ENCODE measurements around the gene TSHZ1. TPM values are rescaled to one million over a fixed set of nuclear protein-coding genes. Genes with fewer than 3 reads are reported as not detected.

TSHZ1 gene
- total RNA-seq, 2 donors from 2014 or later, result 8.3 to 11.2 TPM

GRCh38 chr18:75200605-75201280 is 9.9 kb upstream of the TSHZ1 start:
- Histone ChIP-seq H3K9me3 (no peaks in the 10 kb centered on the region), H3K4me3 (no peak overlapping the region), H3K27me3 (no peaks in the 10 kb centered on the region), H3K27ac (peak overlapping the region; percentile 61 to 88 (median 82)), H3K36me3 (replicated peaks in 1 of 2; ENCODE audit: insufficient read depth in 1 of 2, low read depth in 2 of 2) (no peaks in the 10 kb centered on the region), H3K4me1 (peaks cover 56% of the 10 kb centered on the region)
- TF ChIP-seq CTCF (IDR thresholded peaks at IDR 0.05) (no peak), POLR2A (IDR thresholded peaks at IDR 0.05) (no peak)
- DNase-seq, result no peak
- ATAC-seq, result no peak
- 71 to 82% methylated on average over 7 of the region's 7 CpGs for WGBS, 2 donors
- intact Hi-C loops (cut with DNase I), result no loop called here

- Histone ChIP-seq H3K9me3 (no peaks in the 10 kb centered on the region), H3K27ac (peak overlapping the region; percentile 61 to 88 (median 82)), H3K27me3 (no peaks in the 10 kb centered on the region), H3K36me3 (replicated peaks in 1 of 2; ENCODE audit: insufficient read depth in 1 of 2, low read depth in 2 of 2) (no peaks in the 10 kb centered on the region), H3K4me3 (no peak overlapping the region), H3K4me1 (peaks cover 65% of the 10 kb centered on the region)
- WGBS, 2 donors, result 45 to 56% methylated on average over 18 of the region's 18 CpGs
- TF ChIP-seq CTCF (IDR thresholded peaks at IDR 0.05) (peak in 3 of 7 experiments; percentile 22 to 30 (median 27)), POLR2A (IDR thresholded peaks at IDR 0.05) (peak in 2 of 3 donors; percentile 38 to 40)
- DNase-seq (peak; percentile 67 to 80 (median 77)), ATAC-seq (peak; percentile 82)
- intact Hi-C loops (cut with DNase I), result no loop called here
These were observed 9.0 kb upstream of the TSHZ1 start for GRCh38 chr18:75201282-75202270.

GRCh38 chr18:75202696-75203365 is 7.8 kb upstream of the TSHZ1 start:
- ATAC-seq (no peak), DNase-seq (no peak)
- 47 to 55% methylated on average over 6 of the region's 6 CpGs for WGBS, 2 donors
- Histone ChIP-seq H3K4me1 (peaks cover 77% of the 10 kb centered on the region), H3K4me3 (no peak overlapping the region), H3K36me3 (replicated peaks in 1 of 2; ENCODE audit: insufficient read depth in 1 of 2, low read depth in 2 of 2) (no peaks in the 10 kb centered on the region), H3K27me3 (no peaks in the 10 kb centered on the region), H3K9me3 (no peaks in the 10 kb centered on the region), H3K27ac (peak overlapping the region in 2 of 4 donors; percentile 85 to 88)
- intact Hi-C loops (cut with DNase I), result no loop called here
- no peak for TF ChIP-seq POLR2A (IDR thresholded peaks at IDR 0.05)
- no peak for TF ChIP-seq CTCF (IDR thresholded peaks at IDR 0.05)

GRCh38 chr18:75203416-75204268 is 7.0 kb upstream of the TSHZ1 start:
- DNase-seq (peak in 2 of 4 donors; percentile 35 to 41), ATAC-seq (no peak)
- peaks cover 77% of the 10 kb centered on the region for H3K4me1 ChIP-seq
- H3K9me3 ChIP-seq, result no peaks in the 10 kb centered on the region
- H3K4me3 ChIP-seq, result no peak overlapping the region
- no peaks in the 10 kb centered on the region for H3K27me3 ChIP-seq
- peak overlapping the region in 1 of 4 donors; percentile 4 for H3K27ac ChIP-seq
- intact Hi-C loops (cut with DNase I), result no loop called here
- 39 to 52% methylated on average over 13 to 23 of the region's 24 CpGs for WGBS, 2 donors
- TF ChIP-seq CTCF (IDR thresholded peaks at IDR 0.05) (no peak), POLR2A (IDR thresholded peaks at IDR 0.05) (peak in 1 of 3 donors; percentile 8)
- H3K36me3 ChIP-seq (replicated peaks in 1 of 2; ENCODE audit: insufficient read depth in 1 of 2, low read depth in 2 of 2), result no peaks in the 10 kb centered on the region

Measured in body of pancreas (tissue), 4 donors.